ENCODE results near the gene KDELR1.

The KDELR1 gene

DNA sequence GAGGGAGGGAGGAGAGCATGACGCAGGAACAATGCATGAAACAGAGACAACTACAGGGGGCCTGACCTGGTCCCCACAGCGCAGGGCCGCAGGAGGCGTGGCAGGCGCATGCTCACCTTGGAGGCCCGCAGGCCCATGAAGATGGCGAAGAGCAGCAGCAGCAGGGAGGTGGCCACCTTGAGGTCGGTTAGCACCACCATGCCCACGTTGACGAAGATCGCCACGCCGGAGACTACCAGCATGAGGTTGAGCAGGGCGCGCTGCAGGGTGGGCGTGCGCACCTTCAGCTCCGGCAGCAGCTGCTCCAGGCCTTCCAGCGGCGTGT lies 49.0 kb downstream of the KDELR1 start:
- no peak for DNase-seq (ENCODE audit: low read depth in 2 of 2)

GRCh38 chr19:48341515-48342413 lies 49.6 kb downstream of the KDELR1 start:
- DNase-seq (ENCODE audit: low read depth in 2 of 2) = no peak

DNA sequence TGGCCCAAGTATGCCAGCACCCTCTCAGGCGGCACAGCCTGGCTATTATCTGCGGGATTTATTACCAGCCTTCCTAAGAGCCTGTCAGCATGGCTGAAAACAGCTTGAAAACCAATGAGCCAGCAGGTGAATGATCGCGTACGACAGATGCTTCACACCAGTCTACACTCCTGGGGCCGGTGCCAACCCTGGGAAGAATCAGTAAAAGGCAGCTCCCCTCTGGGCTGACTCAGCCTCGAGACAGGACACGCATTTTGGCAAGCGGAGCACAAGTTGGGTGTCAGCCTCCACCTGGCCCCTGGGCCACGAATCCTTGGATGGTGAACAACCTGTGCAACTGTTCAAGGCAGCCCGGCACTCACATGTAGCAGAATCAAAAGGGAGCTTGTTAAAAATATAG lies 50.4 kb downstream of the KDELR1 start:
- no peak for DNase-seq (ENCODE audit: low read depth in 2 of 2)

- DNase-seq (ENCODE audit: low read depth in 2 of 2) = no peak
Measured at GRCh38 chr19:48338802-48339503, 52.4 kb downstream of the KDELR1 start.

DNA sequence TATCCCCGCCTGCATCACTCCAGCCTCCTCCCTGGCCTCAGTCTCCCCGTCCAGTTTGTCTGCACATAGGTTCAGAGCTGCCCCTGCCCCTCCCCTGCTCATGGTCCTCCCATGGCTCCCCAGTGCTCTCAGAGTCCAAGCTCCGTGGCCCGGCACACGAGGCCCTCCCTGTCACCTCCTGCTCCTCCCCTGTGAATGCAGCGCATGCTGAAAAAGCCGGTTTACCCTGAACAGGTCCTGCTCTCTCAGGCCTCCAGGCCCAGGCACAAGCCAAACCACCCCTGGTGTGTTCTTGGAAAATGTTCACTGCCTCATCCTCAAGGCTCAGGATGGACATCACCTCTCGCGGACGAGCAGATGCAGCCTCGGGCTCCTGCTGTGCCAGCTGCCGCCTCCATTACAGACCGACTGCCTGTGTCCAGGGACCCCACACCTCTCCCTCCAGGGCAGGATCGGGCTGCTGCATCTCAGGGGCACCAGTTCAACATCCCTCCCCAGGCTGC lies 53.0 kb downstream of the KDELR1 start:
- DNase-seq (ENCODE audit: low read depth in 2 of 2) = no peak

DNA sequence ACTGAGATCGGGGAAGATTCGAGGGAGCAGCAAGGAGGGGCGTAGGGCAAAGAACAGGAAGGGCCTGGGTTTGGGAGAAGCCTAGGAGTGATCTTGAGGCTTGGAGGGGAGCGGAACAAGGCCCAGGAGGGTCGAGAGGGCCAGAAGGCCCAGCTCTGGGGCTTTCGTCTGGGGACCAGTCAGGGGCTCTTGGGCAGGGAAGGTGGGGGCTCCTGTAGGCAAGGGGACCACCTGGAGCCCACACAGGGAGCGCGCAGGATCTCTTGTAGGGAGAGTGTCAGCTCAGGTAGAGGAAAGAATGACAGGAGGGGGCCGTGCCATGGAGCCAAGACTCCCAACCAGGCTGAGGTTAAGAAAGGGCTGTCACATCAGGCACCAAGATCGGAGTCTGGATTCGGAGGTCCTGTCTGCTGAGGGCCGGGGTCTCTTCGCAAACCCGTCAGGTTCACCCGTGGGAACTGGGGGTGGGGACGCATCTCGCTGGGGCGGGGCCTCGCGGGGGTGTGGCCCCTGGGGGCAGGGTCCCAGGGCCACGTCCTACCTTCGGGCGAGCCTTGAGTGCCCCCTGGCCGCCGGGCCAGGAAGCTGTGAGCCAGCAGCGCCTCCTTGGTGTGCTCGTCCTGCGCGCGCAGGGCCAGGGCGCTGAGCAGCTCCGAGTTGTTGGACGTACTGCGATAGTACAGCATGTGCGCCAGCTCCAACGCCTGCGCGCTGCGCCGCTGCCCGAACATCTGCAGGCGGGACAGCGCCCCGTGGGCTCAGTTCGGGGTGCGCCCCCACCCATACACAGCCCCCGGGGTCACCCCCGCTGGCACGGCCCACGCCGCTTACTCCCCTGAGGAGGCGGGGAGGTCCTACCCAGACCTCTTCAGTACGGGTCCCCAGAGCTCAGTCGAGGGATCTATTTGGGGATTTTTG lies 57.6 kb downstream of the KDELR1 start:
- DNase-seq (ENCODE audit: low read depth in 2 of 2) = peak; percentile 87 to 90

DNA sequence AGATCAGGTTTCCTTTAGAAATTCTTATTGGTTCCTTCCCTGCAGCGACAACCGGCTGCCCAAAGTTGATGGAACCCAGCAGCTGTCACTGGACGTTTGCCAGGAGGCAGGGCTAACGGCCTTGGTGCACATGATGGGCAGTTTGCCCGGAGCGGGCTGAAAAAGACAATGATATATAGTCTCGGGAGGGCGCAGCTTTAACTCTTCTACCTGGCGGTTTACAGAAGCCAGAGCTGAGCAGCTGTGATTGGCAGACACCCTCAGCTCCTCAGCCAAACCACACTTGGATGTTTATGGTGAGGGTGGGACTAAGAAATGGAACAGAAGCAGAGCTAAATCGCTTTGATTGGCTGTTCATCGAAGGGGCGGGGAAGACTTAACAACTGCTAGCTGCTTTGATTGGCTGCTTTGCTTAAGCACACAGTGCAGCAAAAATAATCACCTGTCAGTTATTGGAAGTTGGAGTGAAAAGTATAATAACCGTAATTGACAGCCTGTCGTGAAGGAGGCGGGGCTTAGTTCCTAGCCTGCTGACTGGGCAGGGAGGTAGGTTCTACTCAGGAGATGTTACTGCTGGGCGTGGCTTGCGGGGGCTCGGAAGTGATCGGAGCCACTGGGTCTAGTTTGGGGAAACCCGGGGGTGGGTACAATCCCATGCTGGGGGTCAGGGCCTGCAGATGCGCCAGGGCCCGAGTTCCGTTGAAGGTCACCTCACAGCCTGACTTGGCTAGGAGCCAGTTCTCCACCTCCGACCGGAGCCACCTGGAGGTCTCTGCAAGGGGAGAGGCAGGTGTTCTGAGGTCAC lies 58.5 kb downstream of the KDELR1 start:
- peak; percentile 72 to 91 for DNase-seq (ENCODE audit: low read depth in 2 of 2)
